Neural progenitor cell (in vitro differentiated cells): Measurements from ENCODE around the gene DUSP2.

ENCODE experiments used
- EZH2phosphoT487 ChIP-seq: fragments of 200-600 bp; sonication (generic); IDR thresholded peaks from 2 replicates; pipeline ENCODE4 v1.6.1; 2017; ENCODE audit warnings: antibody characterized with exemption
- TF ChIP-seq, protein P1 (sequence below): fragments of 200-600 bp; sonication (generic); IDR thresholded peaks from 2 replicates; pipeline ENCODE4 v1.5.1; 2017; ENCODE audit warnings: antibody characterized with exemption, mild to moderate bottlenecking

GRCh38 chr2:96122391-96122790 is 22.8 kb downstream of the DUSP2 start:
- TF ChIP-seq, protein P1, sequence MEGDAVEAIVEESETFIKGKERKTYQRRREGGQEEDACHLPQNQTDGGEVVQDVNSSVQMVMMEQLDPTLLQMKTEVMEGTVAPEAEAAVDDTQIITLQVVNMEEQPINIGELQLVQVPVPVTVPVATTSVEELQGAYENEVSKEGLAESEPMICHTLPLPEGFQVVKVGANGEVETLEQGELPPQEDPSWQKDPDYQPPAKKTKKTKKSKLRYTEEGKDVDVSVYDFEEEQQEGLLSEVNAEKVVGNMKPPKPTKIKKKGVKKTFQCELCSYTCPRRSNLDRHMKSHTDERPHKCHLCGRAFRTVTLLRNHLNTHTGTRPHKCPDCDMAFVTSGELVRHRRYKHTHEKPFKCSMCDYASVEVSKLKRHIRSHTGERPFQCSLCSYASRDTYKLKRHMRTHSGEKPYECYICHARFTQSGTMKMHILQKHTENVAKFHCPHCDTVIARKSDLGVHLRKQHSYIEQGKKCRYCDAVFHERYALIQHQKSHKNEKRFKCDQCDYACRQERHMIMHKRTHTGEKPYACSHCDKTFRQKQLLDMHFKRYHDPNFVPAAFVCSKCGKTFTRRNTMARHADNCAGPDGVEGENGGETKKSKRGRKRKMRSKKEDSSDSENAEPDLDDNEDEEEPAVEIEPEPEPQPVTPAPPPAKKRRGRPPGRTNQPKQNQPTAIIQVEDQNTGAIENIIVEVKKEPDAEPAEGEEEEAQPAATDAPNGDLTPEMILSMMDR = no peak
- TF ChIP-seq EZH2phosphoT487 = no peak
